HG03066 (cell line): ENCODE results near the gene SPDYE5.
"Not testable (repeated sequence)": the region's sequence is repeated elsewhere in the genome, so short reads cannot be mapped to it uniquely, and the experiment has no call there.

Experiments
- ATAC-seq: cut with Tn5 transposase; IDR thresholded peaks from one replicate; pipeline ENCODE4 v1.9.1; 2021; ENCODE audit warnings: low read depth; ENCODE audit not compliant: unreplicated experiment

Gene SPDYE5

GRCh38 chr7:75492020-75492419, at the start of gene SPDYE5:
Gene SPDYE5, plus strand, starts transcription at chr7:75492320. Its CDS starts 1,728 bp downstream, at chr7:75494048.
- not testable (repeated sequence) for ATAC-seq

GRCh38 chr7:75442465-75443111, 49.5 kb upstream of the SPDYE5 start:
- peak; percentile 88 for ATAC-seq

- ATAC-seq: not testable (repeated sequence)
These were observed 42.2 kb upstream of the SPDYE5 start for GRCh38 chr7:75449946-75450345.

GRCh38 chr7:75452494-75452955, 39.6 kb upstream of the SPDYE5 start:
- not testable (repeated sequence) for ATAC-seq

GRCh38 chr7:75456403-75456802, 35.7 kb upstream of the SPDYE5 start:
- not testable (repeated sequence) for ATAC-seq

GRCh38 chr7:75458034-75458433, 34.1 kb upstream of the SPDYE5 start:
- not testable (repeated sequence) for ATAC-seq

- ATAC-seq: not testable (repeated sequence)
These were observed 31.6 kb upstream of the SPDYE5 start for GRCh38 chr7:75460541-75460940.

GRCh38 chr7:75470166-75470565, 22.0 kb upstream of the SPDYE5 start:
- not testable (repeated sequence) for ATAC-seq

GRCh38 chr7:75477457-75477856, 14.7 kb upstream of the SPDYE5 start:
- ATAC-seq: not testable (repeated sequence)

GRCh38 chr7:75480313-75480712, 11.8 kb upstream of the SPDYE5 start:
- ATAC-seq: not testable (repeated sequence)

- ATAC-seq: peak; percentile 21
These were observed 6.7 kb upstream of the SPDYE5 start for GRCh38 chr7:75485355-75485978.

- ATAC-seq: peak; percentile 95
These were observed 6.0 kb upstream of the SPDYE5 start, which contains the start of gene POM121C for GRCh38 chr7:75485979-75486643. Gene POM121C, minus strand, starts transcription at chr7:75486299. Its CDS starts 44,803 bp downstream, at chr7:75441496.

- not testable (repeated sequence) for ATAC-seq
These were observed 16.9 kb downstream of the SPDYE5 start for GRCh38 chr7:75509033-75509432.

GRCh38 chr7:75518842-75519241, 26.7 kb downstream of the SPDYE5 start:
- ATAC-seq: not testable (repeated sequence)

- not testable (repeated sequence) for ATAC-seq
These were observed 29.6 kb downstream of the SPDYE5 start for GRCh38 chr7:75521727-75522126.

GRCh38 chr7:75527224-75527722, 35.2 kb downstream of the SPDYE5 start:
- not testable (repeated sequence) for ATAC-seq

- no peak for ATAC-seq
These were observed 39.3 kb downstream of the SPDYE5 start for GRCh38 chr7:75531359-75531821.

- no peak for ATAC-seq
These were observed 40.5 kb downstream of the SPDYE5 start for GRCh38 chr7:75532639-75533038.

GRCh38 chr7:75533926-75534325, 41.8 kb downstream of the SPDYE5 start:
- no peak for ATAC-seq

GRCh38 chr7:75534727-75535307, 42.7 kb downstream of the SPDYE5 start:
- no peak for ATAC-seq

GRCh38 chr7:75536491-75536890, 44.4 kb downstream of the SPDYE5 start:
- ATAC-seq: no peak
